HL-60 (cell line): ENCODE measurements around the gene HLA-DRA.

Experiments used
- DNase-seq, 2 experiments: peaks; one replicate each; pipeline ENCODE4 v3.0.0-alpha.2; 2010 to 2020; ENCODE audit warnings: low read depth in 1 of 2, low spot score in 1 of 2
- H3K27ac ChIP-seq: fragments of 250-450 bp; sonication (Bioruptor Pico); replicated peaks from 2 replicates; pipeline ENCODE4 v1.5.1; 2020; ENCODE audit warnings: mild to moderate bottlenecking, moderate library complexity
- H3K27me3 ChIP-seq: fragments of 250-450 bp; sonication (Bioruptor Pico); 2 replicates; pipeline ENCODE4 v1.5.1; 2021; ENCODE audit warnings: mild to moderate bottlenecking, moderate library complexity; ENCODE audit not compliant: insufficient read depth, poor library complexity, severe bottlenecking
- H3K4me3 ChIP-seq: replicated peaks from 2 replicates; pipeline ENCODE4 v1.5.1; 2011; ENCODE audit warnings: mild to moderate bottlenecking, control low read depth, low read length; ENCODE audit not compliant: insufficient read depth
- CTCF ChIP-seq: IDR thresholded peaks from one replicate; pipeline ENCODE4 v1.5.1; 2011; ENCODE audit warnings: low read length, control low read depth, inconsistent platforms; ENCODE audit not compliant: insufficient read depth
- GABPA ChIP-seq: IDR thresholded peaks from 2 replicates; pipeline ENCODE4 v1.6.1; 2012; ENCODE audit warnings: low read depth
- POLR2AphosphoS5 ChIP-seq: IDR thresholded peaks from 2 replicates; pipeline ENCODE4 v1.6.1; 2012; ENCODE audit warnings: low read depth
- REST ChIP-seq: IDR thresholded peaks from 2 replicates; pipeline ENCODE4 v1.6.1; 2012; ENCODE audit warnings: low read depth; ENCODE audit not compliant: insufficient replicate concordance
- SPI1 ChIP-seq: IDR thresholded peaks from 2 replicates; pipeline ENCODE4 v1.6.1; 2012; ENCODE audit warnings: low read depth, mild to moderate bottlenecking, borderline replicate concordance

Gene HLA-DRA

GRCh38 chr6:32439139-32439538, 548 bp upstream of the HLA-DRA start:
- H3K27ac ChIP-seq, result no peak overlapping the region
- DNase-seq, result no peak
- H3K27me3 ChIP-seq, result peaks cover 2% of the 10 kb centered on the region
- TF ChIP-seq GABPA (no peak), POLR2AphosphoS5 (no peak), SPI1 (no peak), CTCF (no peak), REST (no peak)
- no peak overlapping the region for H3K4me3 ChIP-seq

- peaks cover 2% of the 10 kb centered on the region for H3K27me3 ChIP-seq
- H3K4me3 ChIP-seq, result no peak overlapping the region
- H3K27ac ChIP-seq, result no peak overlapping the region
- DNase-seq, result no peak
- TF ChIP-seq SPI1, result no peak
- no peak for TF ChIP-seq POLR2AphosphoS5
- no peak for TF ChIP-seq REST
- no peak for TF ChIP-seq CTCF
- TF ChIP-seq GABPA, result no peak
Measured at GRCh38 chr6:32442243-32442667, 2.6 kb downstream of the HLA-DRA start.

- TF ChIP-seq POLR2AphosphoS5, result no peak
- no peak for TF ChIP-seq REST
- no peak for TF ChIP-seq CTCF
- TF ChIP-seq GABPA, result no peak
- no peak for TF ChIP-seq SPI1
- Histone ChIP-seq H3K27me3 (peaks cover 2% of the 10 kb centered on the region), H3K4me3 (no peak overlapping the region), H3K27ac (no peak overlapping the region)
- DNase-seq, result no peak
Measured at GRCh38 chr6:32442977-32443552, 3.4 kb downstream of the HLA-DRA start.
